ENCODE data around the gene RNPEPL1. TPM values are rescaled to one million over a fixed set of nuclear protein-coding genes. Genes with fewer than 3 reads are reported as not detected.

The RNPEPL1 gene
- total RNA-seq, 2 donors from 2014 or later: 74.0 to 77.3 TPM

- H3K36me3 Mint-ChIP-seq (ENCODE audit: insufficient read depth in 2 of 2): peaks cover 6 to 11% of the 10 kb centered on the region in 2 donors
- peaks cover 2 to 4% of the 10 kb centered on the region in 2 donors for H3K9me3 Mint-ChIP-seq
- no peak for DNase-seq
Measured at GRCh38 chr2:240620859-240621258, 52.6 kb downstream of the RNPEPL1 start.

GRCh38 chr2:240622060-240622411, 53.8 kb downstream of the RNPEPL1 start:
- H3K4me3 Mint-ChIP-seq: peak overlapping the region; percentile 80 to 81
- peak overlapping the region; percentile 56 for H3K27ac Mint-ChIP-seq
- peaks cover 68% of the 10 kb centered on the region for H3K4me1 Mint-ChIP-seq (ENCODE audit: low read depth)

More at GRCh38 chr2:240620859-240621258, 52.6 kb downstream of the RNPEPL1 start:
- no peaks in the 10 kb centered on the region for H3K27me3 Mint-ChIP-seq (ENCODE audit: low read depth)
- H3K4me3 Mint-ChIP-seq: peak overlapping the region in 1 of 2 donors; percentile 17
- ATAC-seq (replicated peaks in 1 of 2): no peak
- peaks cover 60% of the 10 kb centered on the region for H3K4me1 Mint-ChIP-seq (ENCODE audit: low read depth)
- H3K27ac Mint-ChIP-seq: no peak overlapping the region

GRCh38 chr2:240622531-240623235, 54.4 kb downstream of the RNPEPL1 start:
- ATAC-seq (replicated peaks in 1 of 2) (peak; percentile 26 to 31), DNase-seq (peak; percentile 80 to 83)
- Mint-ChIP-seq H3K9me3 (peaks cover 2% of the 10 kb centered on the region in 2 donors), H3K4me3 (peak overlapping the region; percentile 80 to 81), H3K27me3 (ENCODE audit: low read depth) (no peaks in the 10 kb centered on the region), H3K36me3 (ENCODE audit: insufficient read depth in 2 of 2) (peaks cover 6 to 8% of the 10 kb centered on the region in 2 donors), H3K4me1 (ENCODE audit: low read depth) (peaks cover 74% of the 10 kb centered on the region), H3K27ac (peak overlapping the region; percentile 83)

More at GRCh38 chr2:240622060-240622411, 53.8 kb downstream of the RNPEPL1 start:
- ATAC-seq (replicated peaks in 1 of 2) (no peak), DNase-seq (peak in 1 of 2 donors; percentile 29)
- peaks cover 6 to 8% of the 10 kb centered on the region in 2 donors for H3K36me3 Mint-ChIP-seq (ENCODE audit: insufficient read depth in 2 of 2)
- H3K27me3 Mint-ChIP-seq (ENCODE audit: low read depth): no peaks in the 10 kb centered on the region
- H3K9me3 Mint-ChIP-seq: peaks cover 2% of the 10 kb centered on the region in 2 donors

GRCh38 chr2:240623531-240624010, 55.3 kb downstream of the RNPEPL1 start:
- Mint-ChIP-seq H3K4me1 (ENCODE audit: low read depth) (peaks cover 81% of the 10 kb centered on the region), H3K9me3 (no peaks in the 10 kb centered on the region), H3K36me3 (ENCODE audit: insufficient read depth in 2 of 2) (peaks cover 3 to 5% of the 10 kb centered on the region in 2 donors), H3K4me3 (peak overlapping the region; percentile 80 to 81), H3K27me3 (ENCODE audit: low read depth) (no peaks in the 10 kb centered on the region), H3K27ac (no peak overlapping the region)
- no peak for ATAC-seq (replicated peaks in 1 of 2)
- DNase-seq: peak in 1 of 2 donors; percentile 27

- H3K27me3 Mint-ChIP-seq (ENCODE audit: low read depth): no peaks in the 10 kb centered on the region
- H3K4me3 Mint-ChIP-seq: peak overlapping the region; percentile 91 to 92
- H3K27ac Mint-ChIP-seq: peak overlapping the region; percentile 55
- no peaks in the 10 kb centered on the region for H3K9me3 Mint-ChIP-seq
- ATAC-seq (replicated peaks in 1 of 2): peak in 1 of 2 donors; percentile 0
- peak in 1 of 2 donors; percentile 26 for DNase-seq
- peaks cover 73% of the 10 kb centered on the region for H3K4me1 Mint-ChIP-seq (ENCODE audit: low read depth)
- H3K36me3 Mint-ChIP-seq (ENCODE audit: insufficient read depth in 2 of 2): peaks cover 3 to 4% of the 10 kb centered on the region in 2 donors
Measured at GRCh38 chr2:240624011-240624949, 56.0 kb downstream of the RNPEPL1 start.

- Mint-ChIP-seq H3K4me1 (ENCODE audit: low read depth) (peaks cover 65% of the 10 kb centered on the region), H3K27ac (peak within 1 kb of the TSS; percentile 75), H3K36me3 (ENCODE audit: insufficient read depth in 2 of 2) (peaks cover 3 to 4% of the 10 kb centered on the region in 2 donors), H3K4me3 (peak within 1 kb of the TSS; percentile 91 to 92), H3K9me3 (no peaks in the 10 kb centered on the region), H3K27me3 (ENCODE audit: low read depth) (no peaks in the 10 kb centered on the region)
- DNase-seq (peak; percentile 90 to 92), ATAC-seq (replicated peaks in 1 of 2) (peak; percentile 70 to 73)
Measured at GRCh38 chr2:240624950-240625621, 56.8 kb downstream of the RNPEPL1 start, which contains the start of gene GPR35. TSS of gene GPR35 (plus strand) at chr2:240625480. CDS start at chr2:240629953, 4,473 bp downstream.

- DNase-seq (peak; percentile 47 to 53), ATAC-seq (replicated peaks in 1 of 2) (no peak)
- peak overlapping the region; percentile 75 for H3K27ac Mint-ChIP-seq
- H3K27me3 Mint-ChIP-seq (ENCODE audit: low read depth): no peaks in the 10 kb centered on the region
- H3K9me3 Mint-ChIP-seq: no peaks in the 10 kb centered on the region
- H3K4me3 Mint-ChIP-seq: peak overlapping the region; percentile 80 to 83
- H3K36me3 Mint-ChIP-seq (ENCODE audit: insufficient read depth in 2 of 2): peaks cover 0 to 3% of the 10 kb centered on the region in 2 donors
- peaks cover 53% of the 10 kb centered on the region for H3K4me1 Mint-ChIP-seq (ENCODE audit: low read depth)
Measured at GRCh38 chr2:240626531-240627300, 58.4 kb downstream of the RNPEPL1 start.

GRCh38 chr2:240627736-240628506, 59.6 kb downstream of the RNPEPL1 start:
- H3K9me3 Mint-ChIP-seq: peaks cover 2 to 4% of the 10 kb centered on the region in 2 donors
- H3K36me3 Mint-ChIP-seq (ENCODE audit: insufficient read depth in 2 of 2): peaks cover 6 to 7% of the 10 kb centered on the region in 2 donors
- no peaks in the 10 kb centered on the region for H3K27me3 Mint-ChIP-seq (ENCODE audit: low read depth)
- DNase-seq (no peak), ATAC-seq (replicated peaks in 1 of 2) (no peak)
- peaks cover 41% of the 10 kb centered on the region for H3K4me1 Mint-ChIP-seq (ENCODE audit: low read depth)
- peak overlapping the region in 1 of 2 donors; percentile 83 for H3K4me3 Mint-ChIP-seq
- no peak overlapping the region for H3K27ac Mint-ChIP-seq

- no peaks in the 10 kb centered on the region for H3K27me3 Mint-ChIP-seq (ENCODE audit: low read depth)
- no peak for ATAC-seq (replicated peaks in 1 of 2)
- H3K4me3 Mint-ChIP-seq: no peak overlapping the region
- H3K36me3 Mint-ChIP-seq (ENCODE audit: insufficient read depth in 2 of 2): peaks cover 12% of the 10 kb centered on the region in 2 donors
- peaks cover 8 to 10% of the 10 kb centered on the region in 2 donors for H3K9me3 Mint-ChIP-seq
- no peak overlapping the region for H3K27ac Mint-ChIP-seq
- H3K4me1 Mint-ChIP-seq (ENCODE audit: low read depth): peaks cover 37% of the 10 kb centered on the region
- no peak for DNase-seq
Measured at GRCh38 chr2:240628507-240628807, 60.2 kb downstream of the RNPEPL1 start.

GRCh38 chr2:240628808-240629618, 60.7 kb downstream of the RNPEPL1 start:
- Mint-ChIP-seq H3K27ac (no peak overlapping the region), H3K27me3 (ENCODE audit: low read depth) (no peaks in the 10 kb centered on the region), H3K4me3 (no peak overlapping the region), H3K9me3 (peaks cover 9 to 12% of the 10 kb centered on the region in 2 donors), H3K4me1 (ENCODE audit: low read depth) (peaks cover 35% of the 10 kb centered on the region), H3K36me3 (ENCODE audit: insufficient read depth in 2 of 2) (peaks cover 14% of the 10 kb centered on the region in 2 donors)
- ATAC-seq (replicated peaks in 1 of 2) (no peak), DNase-seq (no peak)

- H3K4me1 Mint-ChIP-seq (ENCODE audit: low read depth): peaks cover 29% of the 10 kb centered on the region
- no peak overlapping the region for H3K4me3 Mint-ChIP-seq
- peaks cover 9 to 14% of the 10 kb centered on the region in 2 donors for H3K9me3 Mint-ChIP-seq
- no peak for ATAC-seq (replicated peaks in 1 of 2)
- H3K27me3 Mint-ChIP-seq (ENCODE audit: low read depth): no peaks in the 10 kb centered on the region
- peaks cover 16% of the 10 kb centered on the region in 2 donors for H3K36me3 Mint-ChIP-seq (ENCODE audit: insufficient read depth in 2 of 2)
- DNase-seq: no peak
- H3K27ac Mint-ChIP-seq: no peak overlapping the region
Measured at GRCh38 chr2:240629619-240629967, 61.3 kb downstream of the RNPEPL1 start.
